GM12878 (cell line): Measurements from ENCODE around the gene PHC2. TPM values are rescaled to one million over a fixed set of nuclear protein-coding genes. Genes with fewer than 3 reads are reported as not detected.

ENCODE experiments used
- ATAC-seq: fragments of 200-7000 bp; cut with Tn5 transposase; 3 replicates; pipeline ENCODE4 v1.9.1; 2020; ENCODE audit warnings: mild to moderate bottlenecking, moderate library complexity
- BruUV-seq: library from RNA; stranded (reverse); fragments of 400-500 nt; replicated peaks from 2 replicates; lab custom pipeline; 2021; lab: Mats Ljungman, UMichigan
- CTCF ChIA-PET: fragments of 300-600 bp; sonication (Branson Sonifier 250); formaldehyde crosslinking; extraction: SDS; loops from one replicate; lab custom pipeline; 2021; ENCODE audit warnings: inconsistent platforms; lab: Yijun Ruan, JAX
- POLR2A ChIA-PET: fragments of 350-600 bp; formaldehyde crosslinking; extraction: SDS; loops from one replicate; lab custom pipeline; 2021; ENCODE audit warnings: inconsistent platforms; lab: Charles Lee
- RAD21 ChIA-PET: fragments of 300-600 bp; sonication (Branson Sonifier 250); formaldehyde crosslinking; loops from one replicate; lab custom pipeline; 2023; ENCODE audit warnings: antibody characterized with exemption; ENCODE audit not compliant: unreplicated experiment; lab: Charles Lee
- SMC1A ChIA-PET: fragments of 300-600 bp; sonication (Branson Sonifier 250); formaldehyde crosslinking; loops from one replicate; lab custom pipeline; 2023; ENCODE audit not compliant: unreplicated experiment, uncharacterized antibody; lab: Charles Lee
- DNase-seq: peaks from one replicate; pipeline ENCODE4 v3.0.0-alpha.2; 2011; ENCODE audit warnings: low read depth, low spot score
- FAIRE-seq: peaks from 3 replicates; lab custom pipeline; 2011; peaks lifted over from hg19 to GRCh38; lab: Jason Lieb, UNC
- H2AFZ ChIP-seq: 2 replicates; pipeline ENCODE4 v1.6.0; 2011; ENCODE audit warnings: low read depth, low read length, control low read depth; ENCODE audit not compliant: control insufficient read depth
- H3K27ac ChIP-seq: 2 replicates; pipeline ENCODE4 v1.5.1; 2011; ENCODE audit warnings: control low read depth; ENCODE audit not compliant: control insufficient read depth, insufficient read depth
- H3K27me3 ChIP-seq, 2 experiments: replicated peaks in 1 of 2; 2 replicates each; pipeline versions ENCODE4 v1.6.0 to v1.6.1; 2011; ENCODE audit warnings: low read length in 1 of 2; ENCODE audit not compliant: control insufficient read depth in 2 of 2, insufficient read depth in 2 of 2
- H3K36me3 ChIP-seq, 2 experiments: 2 replicates each; pipeline ENCODE4 v1.5.1; 2011; ENCODE audit warnings: low read length in 1 of 2; ENCODE audit not compliant: control insufficient read depth in 2 of 2, insufficient read depth in 2 of 2
- H3K4me1 ChIP-seq: 2 replicates; pipeline ENCODE4 v1.6.1; 2011; ENCODE audit warnings: mild to moderate bottlenecking, low read length, moderate library complexity, mixed read lengths; ENCODE audit not compliant: control insufficient read depth, insufficient read depth
- H3K4me2 ChIP-seq: 2 replicates; pipeline ENCODE4 v1.6.0; 2011; ENCODE audit warnings: control low read depth; ENCODE audit not compliant: control insufficient read depth, insufficient read depth
- H3K4me3 ChIP-seq: fragments of 200-600 bp; sonication (generic); 2 replicates; pipeline ENCODE4 v1.5.1; 2016
- H3K79me2 ChIP-seq: 2 replicates; pipeline ENCODE4 v1.6.0; 2011; ENCODE audit warnings: low read length; ENCODE audit not compliant: control insufficient read depth, insufficient read depth
- H3K9ac ChIP-seq: 2 replicates; pipeline ENCODE4 v1.8.0; 2011; ENCODE audit warnings: low read length, control low read depth, mixed read lengths; ENCODE audit not compliant: control insufficient read depth, insufficient read depth
- H3K9me3 ChIP-seq: replicated peaks from 3 replicates; pipeline ENCODE4 v1.5.1; 2011; ENCODE audit warnings: mild to moderate bottlenecking, low read length; ENCODE audit not compliant: control insufficient read depth, insufficient read depth
- H4K20me1 ChIP-seq: 2 replicates; pipeline ENCODE4 v1.6.0; 2011; ENCODE audit not compliant: control insufficient read depth, insufficient read depth
- ASH2L ChIP-seq: fragments of 300-600, 200-600 bp; sonication (generic); IDR thresholded peaks from 2 replicates; pipeline ENCODE4 v1.6.1; 2017; ENCODE audit warnings: low read depth, mild to moderate bottlenecking, borderline replicate concordance
- EED ChIP-seq: sonication (generic); IDR thresholded peaks from 2 replicates; pipeline ENCODE4 v1.6.1; 2016; ENCODE audit warnings: antibody characterized with exemption, low read depth
- EP300 ChIP-seq, 2 experiments: fragments of 150-350 bp in 1 of 2; IDR thresholded peaks; 2 replicates each; pipeline ENCODE4 v1.6.1; 2011 to 2012; ENCODE audit warnings: low read depth in 2 of 2, low read length in 2 of 2, borderline replicate concordance in 1 of 2, improper control_type of control experiment in 1 of 2, inconsistent platforms in 1 of 2; ENCODE audit not compliant: control insufficient read depth in 1 of 2
- FOS ChIP-seq: IDR thresholded peaks from 3 replicates; pipeline ENCODE4 v1.6.1; 2011; ENCODE audit warnings: borderline replicate concordance; ENCODE audit not compliant: insufficient read length; ENCODE audit errors: extremely low read depth
- LARP7 ChIP-seq: fragments of 450-650 bp; IDR thresholded peaks from 2 replicates; pipeline ENCODE4 v1.6.1; 2017; ENCODE audit warnings: mild to moderate bottlenecking
- MTA2 ChIP-seq: fragments of 450-650 bp; IDR thresholded peaks from 2 replicates; pipeline ENCODE4 v1.6.1; 2016; ENCODE audit warnings: low read depth, mild to moderate bottlenecking, moderate library complexity
- MXI1 ChIP-seq: fragments of 150-350 bp; IDR thresholded peaks from 2 replicates; pipeline ENCODE4 v1.6.1; 2011; ENCODE audit warnings: low read depth, mild to moderate bottlenecking, inconsistent platforms, low read length, improper control_type of control experiment
- NFYB ChIP-seq: IDR thresholded peaks from 2 replicates; pipeline ENCODE4 v1.6.1; 2011; ENCODE audit warnings: low read depth, mild to moderate bottlenecking, low read length, improper control_type of control experiment, moderate library complexity; ENCODE audit not compliant: insufficient read depth
- SUPT20H ChIP-seq: IDR thresholded peaks from 2 replicates; pipeline ENCODE4 v1.6.1; 2011; ENCODE audit warnings: low read depth, mild to moderate bottlenecking, low read length, moderate library complexity, borderline replicate concordance; ENCODE audit not compliant: control insufficient read depth
- TCF12 ChIP-seq: IDR thresholded peaks from 2 replicates; pipeline ENCODE4 v1.6.1; 2011; ENCODE audit warnings: low read depth, mild to moderate bottlenecking, low read length
- ZBED1 ChIP-seq: IDR thresholded peaks from 2 replicates; pipeline ENCODE4 v1.6.1; 2016; ENCODE audit warnings: borderline replicate concordance
- ZZZ3 ChIP-seq: IDR thresholded peaks from 2 replicates; pipeline ENCODE4 v1.6.1; 2011; ENCODE audit warnings: low read depth; ENCODE audit not compliant: control insufficient read depth, insufficient read length
- WGBS: methylation state at CpG from one replicate; pipeline ENCODE4 v1.1.6; 2016; ENCODE audit warnings: low lambda C conversion rate; ENCODE audit not compliant: insufficient replicate concordance, insufficient coverage; ENCODE audit errors: missing lambda C conversion rate; 5-methylcytosine and 5-hydroxymethylcytosine counted together
- in situ Hi-C: fragments of 300-500 bp; cut with MboI; formaldehyde crosslinking; loops from 9 replicates; pipeline ENCODE4 v1.14.3; 2018; ENCODE audit warnings: mixed read lengths
- intact Hi-C: fragments of 100-400 bp; cut with micrococcal nuclease; formaldehyde crosslinking; loops from one replicate; pipeline ENCODE4 v1.14.2; 2022; ENCODE audit not compliant: unreplicated experiment
- polyA plus RNA-seq, 11 experiments: library from polyadenylated mRNA; depleted of rRNA in 4 of 11; unstranded in 6 of 11; stranded (reverse) in 5 of 11; fragments of >200 nt; fragmentation: Nextera tagmentation in 4 of 11; fragmentation: Illumina TruSeq in 1 of 11; extraction: Ambion mirVana in 4 of 11; extraction: Trizol in 1 of 11; gene quantifications; 1 replicate in 1 of 11; 2 replicates in 10 of 11; pipeline versions ENCODE4 v1.2.1 to v1.2.3, GENCODE V29; 2011 to 2016; ENCODE audit warnings: inconsistent platforms in 2 of 11, missing spikeins in 2 of 11, low read depth in 1 of 11
- total RNA-seq, 4 experiments: library from RNA; depleted of rRNA in 3 of 4; stranded (reverse); fragments of >200 nt in 3 of 4; fragmentation: Illumina TruSeq in 1 of 4; extraction: Trizol in 1 of 4; gene quantifications; 2 replicates each; pipeline versions ENCODE4 v1.2.1 to v1.2.3, GENCODE V29; 2013 to 2021
- TF ChIP-seq, protein P1 (sequence below): IDR thresholded peaks from 2 replicates; pipeline ENCODE4 v1.6.1; 2012; ENCODE audit warnings: low read depth, low read length, improper control_type of control experiment
- TF ChIP-seq, protein P2 (sequence below): IDR thresholded peaks from 2 replicates; pipeline ENCODE4 v1.6.1; 2011; ENCODE audit warnings: borderline replicate concordance, low read depth, mild to moderate bottlenecking, moderate library complexity, mixed read lengths, low read length; ENCODE audit not compliant: insufficient read depth; ENCODE audit errors: extremely low read length

The PHC2 gene
- total and polyA plus RNA-seq, 10 of the 15 experiments (the other 5 are each of a cell fraction or from before 2014, with no cell fraction given), result 2.0 to 35.9 (median 16.4) TPM

DNA sequence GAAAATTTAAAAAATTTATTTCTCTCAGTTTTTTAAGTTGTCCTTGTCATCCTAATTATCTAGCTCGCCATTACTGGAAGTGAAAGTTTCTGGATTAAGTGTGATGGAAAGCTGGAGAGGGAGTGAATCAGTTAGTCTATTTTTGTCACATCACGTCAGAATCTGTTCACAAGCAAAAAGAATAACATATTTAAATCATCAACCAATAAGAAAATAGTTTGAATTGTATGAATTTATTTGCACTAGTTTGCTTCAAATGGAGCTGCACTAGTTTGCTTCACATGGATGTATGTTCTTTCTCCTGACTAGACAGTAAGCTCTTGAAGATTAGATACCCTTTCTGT, 22.8 kb downstream of the PHC2 start (continued):
- TF ChIP-seq NFYB (no peak), SUPT20H (no peak), MTA2 (no peak)

DNA sequence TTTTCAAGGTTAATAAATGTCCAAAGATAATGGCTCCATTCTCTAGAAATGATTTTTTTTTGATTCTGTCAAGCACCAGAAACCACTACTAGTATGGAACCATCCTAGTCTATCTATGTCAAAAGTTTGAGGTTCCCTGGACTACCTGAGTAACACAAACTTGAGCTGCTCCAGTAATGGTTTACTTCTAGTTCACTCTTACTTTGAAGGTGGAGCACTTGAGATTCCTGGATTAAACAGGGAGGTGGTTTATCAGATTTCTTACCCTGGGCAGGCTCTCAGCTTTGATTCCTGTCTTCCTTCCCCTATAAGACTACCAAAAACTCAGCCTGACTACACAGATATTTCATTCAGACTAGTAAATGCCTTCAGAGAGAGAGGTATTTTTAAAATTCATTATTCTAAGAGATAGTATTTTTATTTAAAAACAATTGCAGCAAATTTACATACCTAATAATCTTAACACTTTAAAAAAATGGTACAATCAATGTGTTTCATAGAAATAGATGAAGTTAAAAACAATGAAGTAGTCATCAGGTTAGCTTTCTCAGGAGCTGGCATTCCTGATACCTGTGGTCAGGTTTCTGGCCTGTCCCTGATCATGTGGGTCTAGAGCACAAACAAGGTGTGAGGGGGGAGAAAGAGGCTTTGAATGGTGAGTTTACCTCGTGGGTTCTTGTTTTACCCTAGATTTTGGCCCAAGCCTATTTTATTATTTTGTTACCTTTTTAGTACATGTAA, 23.4 kb downstream of the PHC2 start:
- no peaks in the 10 kb centered on the region for H3K4me1 ChIP-seq
- CTCF ChIA-PET, result interaction anchor here (0.6 to 0.7 kb wide), 2 partner anchors 201 to 831 kb away, joined by 3 read pairs; no protein-coding TSS in a partner anchor
- POLR2A ChIA-PET, result no interaction called here
- WGBS, result 0% methylated on average over 1 of the region's 1 CpG
- RAD21 ChIA-PET, result no interaction called here
- BruUV-seq, result no TSS peak
- H3K4me3 ChIP-seq, result no peak overlapping the region
- H3K27ac ChIP-seq, result no peak overlapping the region
- FAIRE-seq (no peak), ATAC-seq (no peak), DNase-seq (no peak)
- in situ Hi-C loops, result no loop called here
- no peak overlapping the region for H3K4me2 ChIP-seq
- H3K36me3 ChIP-seq, result no peaks in the 10 kb centered on the region
- no peak overlapping the region for H2AFZ ChIP-seq
- no peaks in the 10 kb centered on the region for H3K79me2 ChIP-seq
- peaks cover 0 to 2% of the 10 kb centered on the region in 2 experiments; a peak in 2 of 4 replicates for H3K27me3 ChIP-seq
- no peaks in the 10 kb centered on the region for H3K9me3 ChIP-seq
- SMC1A ChIA-PET, result interaction anchor here (0.7 kb wide), 1 partner anchor 22 kb away, joined by 3 read pairs; no protein-coding TSS in a partner anchor
- no peak overlapping the region for H3K9ac ChIP-seq
- intact Hi-C loops, result no loop called here
- TF ChIP-seq MXI1 (no peak), ZBED1 (no peak), EED (no peak), TCF12 (no peak), NFYB (no peak), EP300 (IDR thresholded peaks at IDR 0.05; ENCODE audit: borderline replicate concordance in 1 of 2, control insufficient read depth in 1 of 2, low read depth in 2 of 2, low read length in 2 of 2) (no peak), ASH2L (no peak), SUPT20H (no peak), LARP7 (no peak), ZZZ3 (no peak), FOS (no peak)
- TF ChIP-seq, protein P1, sequence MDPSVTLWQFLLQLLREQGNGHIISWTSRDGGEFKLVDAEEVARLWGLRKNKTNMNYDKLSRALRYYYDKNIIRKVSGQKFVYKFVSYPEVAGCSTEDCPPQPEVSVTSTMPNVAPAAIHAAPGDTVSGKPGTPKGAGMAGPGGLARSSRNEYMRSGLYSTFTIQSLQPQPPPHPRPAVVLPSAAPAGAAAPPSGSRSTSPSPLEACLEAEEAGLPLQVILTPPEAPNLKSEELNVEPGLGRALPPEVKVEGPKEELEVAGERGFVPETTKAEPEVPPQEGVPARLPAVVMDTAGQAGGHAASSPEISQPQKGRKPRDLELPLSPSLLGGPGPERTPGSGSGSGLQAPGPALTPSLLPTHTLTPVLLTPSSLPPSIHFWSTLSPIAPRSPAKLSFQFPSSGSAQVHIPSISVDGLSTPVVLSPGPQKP, result no peak
- TF ChIP-seq, protein P2, sequence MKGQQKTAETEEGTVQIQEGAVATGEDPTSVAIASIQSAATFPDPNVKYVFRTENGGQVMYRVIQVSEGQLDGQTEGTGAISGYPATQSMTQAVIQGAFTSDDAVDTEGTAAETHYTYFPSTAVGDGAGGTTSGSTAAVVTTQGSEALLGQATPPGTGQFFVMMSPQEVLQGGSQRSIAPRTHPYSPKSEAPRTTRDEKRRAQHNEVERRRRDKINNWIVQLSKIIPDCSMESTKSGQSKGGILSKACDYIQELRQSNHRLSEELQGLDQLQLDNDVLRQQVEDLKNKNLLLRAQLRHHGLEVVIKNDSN, result no peak
- no peaks in the 10 kb centered on the region for H4K20me1 ChIP-seq
